Stomach (tissue), 9 donors: ENCODE measurements around the gene FANCC. TPM values are rescaled to one million over a fixed set of nuclear protein-coding genes. Genes with fewer than 3 reads are reported as not detected.

Source experiments
- DNase-seq, 2 donors: peaks; one replicate each; pipeline versions ENCODE4 v3.0.0 to v3.0.0-alpha.2; 2013 to 2019
- H3K27ac ChIP-seq, 5 donors: fragments of 200-600 bp in 4 of 5; sonication (generic) in 4 of 5; one replicate each; pipeline ENCODE4 v1.5.1; 2013 to 2019; ENCODE audit warnings: mild to moderate bottlenecking in 1 of 5, moderate library complexity in 1 of 5
- H3K27me3 ChIP-seq, 3 donors: fragments of 200-600 bp; sonication (generic); one replicate each; pipeline ENCODE4 v1.5.1; 2017 to 2019; ENCODE audit warnings: mixed run types in 1 of 3
- H3K36me3 ChIP-seq, 4 donors: fragments of 200-600 bp; sonication (generic); 1 replicate in 3 of 4; 2 replicates in 1 of 4; pipeline ENCODE4 v1.5.1; 2016 to 2019
- H3K4me1 ChIP-seq, 4 donors: fragments of 200-600 bp; sonication (generic); one replicate each; pipeline ENCODE4 v1.5.1; 2016 to 2019
- H3K4me3 ChIP-seq, 4 donors: fragments of 200-600 bp; sonication (generic) in 3 of 4; one replicate each; pipeline ENCODE4 v1.5.1; 2016 to 2019; ENCODE audit warnings: mild to moderate bottlenecking in 1 of 4
- H3K9me3 ChIP-seq, 4 donors: fragments of 200-600 bp; sonication (generic); one replicate each; pipeline ENCODE4 v1.5.1; 2016 to 2019
- CTCF ChIP-seq, 7 experiments: fragments of 450-650 bp in 4 of 7; fragments of 200-600 bp in 3 of 7; sonication (generic) in 3 of 7; IDR thresholded peaks; one replicate each; pipeline ENCODE4 v1.5.1; 2016 to 2019; ENCODE audit warnings: antibody characterized with exemption in 7 of 7, control low read depth in 2 of 7, mild to moderate bottlenecking in 1 of 7
- EP300 ChIP-seq: sonication (generic); formaldehyde crosslinking; IDR thresholded peaks from one replicate; pipeline ENCODE4 v1.6.1; 2017; ENCODE audit warnings: antibody characterized with exemption
- POLR2A ChIP-seq, 4 donors: fragments of 450-650 bp; IDR thresholded peaks; one replicate each; pipeline ENCODE4 v1.6.1; 2016; ENCODE audit warnings: antibody characterized with exemption in 4 of 4, control low read depth in 2 of 4, mild to moderate bottlenecking in 1 of 4, moderate library complexity in 1 of 4
- POLR2AphosphoS5 ChIP-seq, 3 donors: sonication (generic); formaldehyde crosslinking; IDR thresholded peaks; one replicate each; pipeline ENCODE4 v1.6.1; 2016; ENCODE audit warnings: antibody characterized with exemption in 3 of 3
- WGBS, 5 donors: extraction: QIAGEN DNeasy Blood & Tissue Kit in 3 of 5; methylation state at CpG; one replicate each; pipeline versions ENCODE4 v1.1.5 to v1.1.7; 2013 to 2018; 5-methylcytosine and 5-hydroxymethylcytosine counted together
- intact Hi-C: fragments of 100-400 bp; cut with DNase I; formaldehyde crosslinking; loops from one replicate; pipeline ENCODE4 v1.15.1; 2023; ENCODE audit warnings: low total_unique reads
- polyA plus RNA-seq, 3 donors: library from polyadenylated mRNA; stranded (reverse); fragments of 200-250 nt; gene quantifications; one replicate each; pipeline ENCODE4 v1.2.3, GENCODE V29; 2013
- total RNA-seq, 5 donors: library from RNA; depleted of rRNA; stranded (reverse); fragments of >200 nt; gene quantifications; one replicate each; pipeline versions ENCODE4 v1.1.0 to v1.2.3, GENCODE V29; 2014 to 2016
- donor health status: healthy with polysubstance abuse.
- donor health status: Bipolar disorder and iron deficiency.
- donor health status: healthy.

Gene FANCC
- total and polyA plus RNA-seq, 8 donors: 3.1 to 24.5 (median 7.1) TPM

GRCh38 chr9:95155220-95155619 is 162.3 kb downstream of the FANCC start:
- WGBS, 5 donors: 62 to 86% (median 65%) methylated on average over 1 to 3 of the region's 3 CpGs
- no peaks in the 10 kb centered on the region for H3K27me3 ChIP-seq
- H3K4me1 ChIP-seq: peaks cover 0 to 18% (median 5%) of the 10 kb centered on the region in 4 donors
- no peak for DNase-seq
- no peak overlapping the region for H3K4me3 ChIP-seq
- H3K27ac ChIP-seq: no peak overlapping the region
- H3K9me3 ChIP-seq: no peaks in the 10 kb centered on the region
- H3K36me3 ChIP-seq: no peaks in the 10 kb centered on the region
- intact Hi-C loops: no loop called here
- no peak for TF ChIP-seq CTCF (IDR thresholded peaks at IDR 0.05)
- TF ChIP-seq POLR2AphosphoS5 (IDR thresholded peaks at IDR 0.05): no peak
- no peak for TF ChIP-seq POLR2A (IDR thresholded peaks at IDR 0.05)
- no peak for TF ChIP-seq EP300

GRCh38 chr9:95150903-95151302 is 166.6 kb downstream of the FANCC start:
- no peak for DNase-seq
- H3K4me3 ChIP-seq: no peak overlapping the region
- no peaks in the 10 kb centered on the region for H3K27me3 ChIP-seq
- H3K27ac ChIP-seq: no peak overlapping the region
- no peaks in the 10 kb centered on the region for H3K9me3 ChIP-seq
- peaks cover 0 to 7% (median 3%) of the 10 kb centered on the region in 4 donors for H3K4me1 ChIP-seq
- 92 to 96% (median 94%) methylated on average over 7 of the region's 7 CpGs for WGBS, 5 donors
- no peaks in the 10 kb centered on the region for H3K36me3 ChIP-seq
- TF ChIP-seq POLR2A (IDR thresholded peaks at IDR 0.05) (no peak), POLR2AphosphoS5 (IDR thresholded peaks at IDR 0.05) (no peak), EP300 (no peak), CTCF (IDR thresholded peaks at IDR 0.05) (no peak)
- intact Hi-C loops: no loop called here

- Histone ChIP-seq H3K4me3 (no peak overlapping the region), H3K27me3 (no peaks in the 10 kb centered on the region), H3K36me3 (no peaks in the 10 kb centered on the region), H3K9me3 (no peaks in the 10 kb centered on the region), H3K27ac (peak overlapping the region in 1 of 5 donors; percentile 2), H3K4me1 (peaks cover 0 to 7% (median 3%) of the 10 kb centered on the region in 4 donors)
- WGBS, 5 donors: 44 to 71% (median 47%) methylated on average over 2 of the region's 2 CpGs
- no peak for TF ChIP-seq CTCF (IDR thresholded peaks at IDR 0.05)
- no peak for TF ChIP-seq POLR2AphosphoS5 (IDR thresholded peaks at IDR 0.05)
- no peak for TF ChIP-seq POLR2A (IDR thresholded peaks at IDR 0.05)
- no peak for TF ChIP-seq EP300
- DNase-seq: no peak
- intact Hi-C loops: no loop called here
Observed at GRCh38 chr9:95148208-95148520, 169.3 kb downstream of the FANCC start.

- Histone ChIP-seq H3K36me3 (no peaks in the 10 kb centered on the region), H3K27ac (peak overlapping the region in 1 of 5 donors; percentile 24), H3K4me1 (peaks cover 0 to 10% (median 3%) of the 10 kb centered on the region in 4 donors), H3K4me3 (no peak overlapping the region), H3K9me3 (no peaks in the 10 kb centered on the region), H3K27me3 (no peaks in the 10 kb centered on the region)
- no peak for TF ChIP-seq POLR2AphosphoS5 (IDR thresholded peaks at IDR 0.05)
- TF ChIP-seq CTCF (IDR thresholded peaks at IDR 0.05): no peak
- no peak for TF ChIP-seq EP300
- TF ChIP-seq POLR2A (IDR thresholded peaks at IDR 0.05): no peak
- DNase-seq: no peak
- WGBS, 5 donors: 48 to 65% (median 54%) methylated on average over 7 of the region's 7 CpGs
- intact Hi-C loops: no loop called here
Observed at GRCh38 chr9:95147452-95148207, 169.9 kb downstream of the FANCC start.
